Measurements from ENCODE around the gene TMEM170A.

The TMEM170A gene, protein sequence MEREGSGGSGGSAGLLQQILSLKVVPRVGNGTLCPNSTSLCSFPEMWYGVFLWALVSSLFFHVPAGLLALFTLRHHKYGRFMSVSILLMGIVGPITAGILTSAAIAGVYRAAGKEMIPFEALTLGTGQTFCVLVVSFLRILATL

DNA sequence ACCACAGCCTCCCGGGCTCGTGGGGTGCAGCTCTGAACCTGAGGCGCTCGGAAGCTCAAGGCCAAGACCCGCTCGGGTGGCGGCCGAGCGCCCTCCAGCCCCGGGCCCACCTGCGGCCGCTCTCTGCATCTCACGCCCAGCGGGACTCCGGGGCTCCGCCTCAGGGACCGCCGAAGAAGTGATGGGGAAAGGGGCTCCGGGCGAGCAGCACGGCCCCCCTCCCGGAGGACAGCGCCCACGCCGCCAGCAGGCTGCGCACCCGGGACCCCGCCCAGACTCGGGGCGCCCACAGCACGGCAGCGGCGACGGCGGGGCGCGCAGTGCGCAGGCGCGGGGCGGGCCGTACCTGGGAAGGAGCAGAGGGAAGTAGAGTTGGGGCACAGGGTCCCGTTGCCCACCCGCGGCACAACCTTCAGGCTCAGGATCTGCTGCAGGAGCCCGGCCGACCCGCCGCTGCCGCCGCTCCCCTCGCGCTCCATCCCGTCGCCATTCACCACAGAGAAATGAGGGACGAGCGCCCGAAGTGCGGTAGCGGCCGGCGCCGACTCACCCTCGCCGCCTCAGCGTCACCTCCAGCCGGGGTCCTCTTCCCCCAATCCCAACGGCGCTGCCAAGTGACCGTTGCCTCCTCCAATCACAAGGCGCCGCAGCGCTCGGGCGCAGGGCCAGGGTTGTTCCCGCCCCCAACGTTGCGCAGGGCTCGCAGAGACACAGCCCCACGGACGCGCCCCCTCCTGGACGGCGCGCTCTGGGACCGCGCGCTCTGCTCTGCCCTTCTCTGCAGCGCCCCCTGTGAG is at the start of gene TMEM170A:
Gene TMEM170A, minus strand, starts transcription at position 568 of the 797 bp plus-strand sequence. Its CDS starts 89 bp downstream, at position 479.
- Histone ChIP-seq H3K36me3 (ENCODE audit: low read length) (no peaks in the 10 kb centered on the region), H3K9me3 (ENCODE audit: insufficient read depth, low read length) (no peaks in the 10 kb centered on the region), H3K4me2 (ENCODE audit: low read depth, low read length, poor library complexity, severe bottlenecking) (peak within 1 kb of the TSS; percentile 82), H3K9ac (ENCODE audit: low read length) (peak within 1 kb of the TSS; percentile 78), H3K9me2 (replicated peaks; ENCODE audit: insufficient read depth, low read length) (no peaks in the 10 kb centered on the region), H3K27ac (ENCODE audit: low read depth, low read length) (peak within 1 kb of the TSS; percentile 65), H3K79me2 (ENCODE audit: insufficient read depth, low read length) (peaks cover 46% of the 10 kb centered on the region), H3F3A (ENCODE audit: insufficient read depth) (0 out of 2 replicates have a peak, but pooled peaks cover 3% of the 10 kb centered on the region), H4K20me1 (ENCODE audit: low read depth, low read length) (no peaks in the 10 kb centered on the region), H3K4me3 (ENCODE audit: insufficient read depth, low read length, poor library complexity, severe bottlenecking) (peak within 1 kb of the TSS; percentile 69), H2AFZ (ENCODE audit: low read depth, low read length, severe bottlenecking) (peak within 1 kb of the TSS; percentile 71), H3K27me3 (ENCODE audit: low read length) (no peaks in the 10 kb centered on the region)
- TF ChIP-seq EZH2phosphoT487 (conservative IDR thresholded peaks at IDR 0.05; ENCODE audit: low read length), result no peak
- TF ChIP-seq, protein P1, sequence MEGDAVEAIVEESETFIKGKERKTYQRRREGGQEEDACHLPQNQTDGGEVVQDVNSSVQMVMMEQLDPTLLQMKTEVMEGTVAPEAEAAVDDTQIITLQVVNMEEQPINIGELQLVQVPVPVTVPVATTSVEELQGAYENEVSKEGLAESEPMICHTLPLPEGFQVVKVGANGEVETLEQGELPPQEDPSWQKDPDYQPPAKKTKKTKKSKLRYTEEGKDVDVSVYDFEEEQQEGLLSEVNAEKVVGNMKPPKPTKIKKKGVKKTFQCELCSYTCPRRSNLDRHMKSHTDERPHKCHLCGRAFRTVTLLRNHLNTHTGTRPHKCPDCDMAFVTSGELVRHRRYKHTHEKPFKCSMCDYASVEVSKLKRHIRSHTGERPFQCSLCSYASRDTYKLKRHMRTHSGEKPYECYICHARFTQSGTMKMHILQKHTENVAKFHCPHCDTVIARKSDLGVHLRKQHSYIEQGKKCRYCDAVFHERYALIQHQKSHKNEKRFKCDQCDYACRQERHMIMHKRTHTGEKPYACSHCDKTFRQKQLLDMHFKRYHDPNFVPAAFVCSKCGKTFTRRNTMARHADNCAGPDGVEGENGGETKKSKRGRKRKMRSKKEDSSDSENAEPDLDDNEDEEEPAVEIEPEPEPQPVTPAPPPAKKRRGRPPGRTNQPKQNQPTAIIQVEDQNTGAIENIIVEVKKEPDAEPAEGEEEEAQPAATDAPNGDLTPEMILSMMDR (IDR thresholded peaks at IDR 0.05; ENCODE audit: insufficient read depth, low read length, poor library complexity, severe bottlenecking), result no peak

DNA sequence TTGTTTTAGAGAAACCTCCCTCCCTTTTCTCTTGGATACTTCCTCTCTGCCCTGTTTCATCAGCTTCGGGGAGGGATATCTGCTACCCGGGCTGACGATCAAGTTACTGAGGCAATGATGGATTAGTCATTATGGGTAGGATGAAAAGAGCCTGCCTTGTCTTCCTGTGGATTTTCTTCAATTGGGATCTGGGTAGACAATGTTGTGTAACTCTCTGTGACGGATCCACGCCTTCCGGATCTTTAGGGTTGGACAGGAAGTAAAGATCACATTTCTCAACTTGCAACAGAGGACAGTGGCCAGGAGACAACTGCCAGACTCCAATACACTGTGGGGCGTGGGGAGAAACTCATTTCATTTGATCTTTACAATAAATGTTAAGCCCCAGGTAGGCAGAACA is 42.1 kb upstream of the TMEM170A start:
- TF ChIP-seq, protein P1 (IDR thresholded peaks at IDR 0.05; ENCODE audit: insufficient read depth, low read length, poor library complexity, severe bottlenecking), result no peak
- TF ChIP-seq EZH2phosphoT487 (conservative IDR thresholded peaks at IDR 0.05; ENCODE audit: low read length), result no peak
- Histone ChIP-seq H3K4me3 (ENCODE audit: insufficient read depth, low read length, poor library complexity, severe bottlenecking) (no peak overlapping the region), H3K9ac (ENCODE audit: low read length) (no peak overlapping the region), H3K9me3 (ENCODE audit: insufficient read depth, low read length) (no peaks in the 10 kb centered on the region), H4K20me1 (ENCODE audit: low read depth, low read length) (no peaks in the 10 kb centered on the region), H3K79me2 (ENCODE audit: insufficient read depth, low read length) (no peaks in the 10 kb centered on the region), H3K27me3 (ENCODE audit: low read length) (no peaks in the 10 kb centered on the region), H3K4me2 (ENCODE audit: low read depth, low read length, poor library complexity, severe bottlenecking) (no peak overlapping the region), H3F3A (ENCODE audit: insufficient read depth) (no peaks in the 10 kb centered on the region), H3K36me3 (ENCODE audit: low read length) (no peaks in the 10 kb centered on the region), H2AFZ (ENCODE audit: low read depth, low read length, severe bottlenecking) (no peak overlapping the region), H3K9me2 (replicated peaks; ENCODE audit: insufficient read depth, low read length) (no peaks in the 10 kb centered on the region), H3K27ac (ENCODE audit: low read depth, low read length) (no peak overlapping the region)

DNA sequence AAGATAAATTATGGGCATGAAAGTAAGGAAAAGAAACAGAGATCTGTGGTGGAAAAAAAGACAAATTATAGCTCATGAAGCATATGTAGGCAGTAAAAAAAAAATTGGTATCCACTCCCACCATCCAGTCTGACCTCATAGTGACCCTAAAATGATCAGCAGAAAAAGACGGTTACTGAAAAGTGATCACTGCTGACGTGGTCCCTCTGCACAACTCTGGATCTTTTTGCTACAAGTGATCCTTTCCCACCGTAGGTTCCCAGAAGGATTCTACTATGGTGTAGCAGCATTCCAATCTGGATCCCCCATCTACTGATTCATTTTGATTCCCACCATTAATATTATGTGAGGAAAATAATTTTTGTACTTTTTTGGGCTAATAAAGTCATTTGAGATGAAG is 41.6 kb upstream of the TMEM170A start:
- Histone ChIP-seq H3K27ac (ENCODE audit: low read depth, low read length) (no peak overlapping the region), H3K4me2 (ENCODE audit: low read depth, low read length, poor library complexity, severe bottlenecking) (no peak overlapping the region), H3K79me2 (ENCODE audit: insufficient read depth, low read length) (no peaks in the 10 kb centered on the region), H3K27me3 (ENCODE audit: low read length) (no peaks in the 10 kb centered on the region), H3K4me3 (ENCODE audit: insufficient read depth, low read length, poor library complexity, severe bottlenecking) (no peak overlapping the region), H3K9me3 (ENCODE audit: insufficient read depth, low read length) (no peaks in the 10 kb centered on the region), H3F3A (ENCODE audit: insufficient read depth) (no peaks in the 10 kb centered on the region), H2AFZ (ENCODE audit: low read depth, low read length, severe bottlenecking) (no peak overlapping the region), H3K9ac (ENCODE audit: low read length) (no peak overlapping the region), H3K36me3 (ENCODE audit: low read length) (no peaks in the 10 kb centered on the region), H4K20me1 (ENCODE audit: low read depth, low read length) (no peaks in the 10 kb centered on the region), H3K9me2 (replicated peaks; ENCODE audit: insufficient read depth, low read length) (no peaks in the 10 kb centered on the region)
- TF ChIP-seq EZH2phosphoT487 (conservative IDR thresholded peaks at IDR 0.05; ENCODE audit: low read length), result no peak
- TF ChIP-seq, protein P1 (IDR thresholded peaks at IDR 0.05; ENCODE audit: insufficient read depth, low read length, poor library complexity, severe bottlenecking), result no peak
